ENCODE data around the gene RXRA. TPM values are rescaled to one million over a fixed set of nuclear protein-coding genes. Genes with fewer than 3 reads are reported as not detected.

The RXRA gene
- polyA plus RNA-seq, 1 donor from 2014 or later, result 2.7 TPM

DNA sequence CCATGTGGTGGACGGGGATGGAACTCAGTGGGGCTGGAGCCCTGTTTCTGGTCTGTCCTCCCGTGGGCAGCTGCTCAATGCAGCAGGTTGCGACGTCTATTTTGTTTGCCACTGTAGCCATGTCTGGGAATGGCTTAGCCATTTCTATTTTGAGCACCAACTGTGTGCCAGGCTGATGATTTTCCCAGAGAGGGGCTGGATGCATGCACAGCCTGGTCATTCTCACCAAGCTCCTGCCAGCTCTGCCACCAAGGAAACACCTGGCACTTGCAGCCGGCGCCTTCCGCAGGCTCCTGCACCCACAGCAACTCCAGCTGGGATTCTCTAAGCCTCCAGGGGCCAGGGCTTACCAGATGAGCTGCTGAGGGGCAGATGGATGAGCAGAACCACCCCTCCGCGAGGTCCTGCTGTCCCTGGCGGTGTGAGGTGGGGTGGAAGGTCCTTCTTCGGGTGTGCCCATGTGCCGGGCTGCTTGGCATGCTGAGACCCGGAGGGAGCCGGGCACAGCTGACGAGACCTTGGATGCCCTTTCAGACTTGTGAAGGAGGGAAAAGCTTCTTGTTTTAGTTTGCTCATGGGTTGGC, 151.2 kb downstream of the RXRA start:
- H3K9ac ChIP-seq (ENCODE audit: low read length), result no peak overlapping the region
- H3K79me2 ChIP-seq (replicated peaks; ENCODE audit: insufficient read depth, low read length), result no peaks in the 10 kb centered on the region
- no peak overlapping the region for H2AFZ ChIP-seq (ENCODE audit: low read depth, low read length)
- H3K9me2 ChIP-seq (ENCODE audit: insufficient read depth, low read length), result no peaks in the 10 kb centered on the region
- H3K4me3 ChIP-seq (ENCODE audit: low read length), result no peak overlapping the region
- no peak overlapping the region for H3K27ac ChIP-seq (ENCODE audit: low read length)
- H3F3A ChIP-seq (ENCODE audit: insufficient read depth, low read length, poor library complexity, severe bottlenecking), result no peaks in the 10 kb centered on the region
- H3K27me3 ChIP-seq (ENCODE audit: insufficient read depth, low read depth, low read length), result no peaks in the 10 kb centered on the region
- no peaks in the 10 kb centered on the region for H3K9me3 ChIP-seq (ENCODE audit: low read length)
- H3K4me2 ChIP-seq (ENCODE audit: low read length), result no peak overlapping the region
- no peaks in the 10 kb centered on the region for H3K36me3 ChIP-seq (ENCODE audit: insufficient read depth, low read length)
- TF ChIP-seq, protein P1, sequence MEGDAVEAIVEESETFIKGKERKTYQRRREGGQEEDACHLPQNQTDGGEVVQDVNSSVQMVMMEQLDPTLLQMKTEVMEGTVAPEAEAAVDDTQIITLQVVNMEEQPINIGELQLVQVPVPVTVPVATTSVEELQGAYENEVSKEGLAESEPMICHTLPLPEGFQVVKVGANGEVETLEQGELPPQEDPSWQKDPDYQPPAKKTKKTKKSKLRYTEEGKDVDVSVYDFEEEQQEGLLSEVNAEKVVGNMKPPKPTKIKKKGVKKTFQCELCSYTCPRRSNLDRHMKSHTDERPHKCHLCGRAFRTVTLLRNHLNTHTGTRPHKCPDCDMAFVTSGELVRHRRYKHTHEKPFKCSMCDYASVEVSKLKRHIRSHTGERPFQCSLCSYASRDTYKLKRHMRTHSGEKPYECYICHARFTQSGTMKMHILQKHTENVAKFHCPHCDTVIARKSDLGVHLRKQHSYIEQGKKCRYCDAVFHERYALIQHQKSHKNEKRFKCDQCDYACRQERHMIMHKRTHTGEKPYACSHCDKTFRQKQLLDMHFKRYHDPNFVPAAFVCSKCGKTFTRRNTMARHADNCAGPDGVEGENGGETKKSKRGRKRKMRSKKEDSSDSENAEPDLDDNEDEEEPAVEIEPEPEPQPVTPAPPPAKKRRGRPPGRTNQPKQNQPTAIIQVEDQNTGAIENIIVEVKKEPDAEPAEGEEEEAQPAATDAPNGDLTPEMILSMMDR (IDR thresholded peaks at IDR 0.05; ENCODE audit: poor library complexity, severe bottlenecking), result no peak
- TF ChIP-seq EP300 (conservative IDR thresholded peaks at IDR 0.05; ENCODE audit: poor library complexity, severe bottlenecking) (no peak), EZH2 (IDR thresholded peaks at IDR 0.05; ENCODE audit: borderline replicate concordance, insufficient read depth, low read length, poor library complexity, severe bottlenecking) (no peak), REST (IDR thresholded peaks at IDR 0.05; ENCODE audit: borderline replicate concordance) (no peak)
- H4K20me1 ChIP-seq (ENCODE audit: insufficient read depth), result no peaks in the 10 kb centered on the region

DNA sequence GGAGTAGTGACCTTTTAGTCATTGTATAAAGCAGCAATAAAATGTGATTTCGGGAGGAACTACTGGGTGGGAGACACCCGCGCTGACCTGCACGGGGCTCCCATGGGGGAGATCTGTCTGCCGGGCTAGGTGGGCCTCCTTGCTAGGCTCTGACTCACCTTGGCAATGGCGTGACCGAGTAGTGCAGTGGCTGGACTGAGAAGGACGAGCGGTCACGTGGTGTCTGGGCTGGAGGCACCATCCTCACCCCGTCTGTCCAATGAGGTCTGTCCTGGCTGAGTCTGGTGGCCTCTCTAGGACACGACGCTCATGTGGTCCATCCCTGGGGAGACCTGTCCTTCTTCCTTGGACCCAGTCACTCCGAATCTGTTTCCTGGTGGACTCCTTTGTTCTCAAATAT, 151.7 kb downstream of the RXRA start:
- Histone ChIP-seq H3K36me3 (ENCODE audit: insufficient read depth, low read length) (no peaks in the 10 kb centered on the region), H3K27ac (ENCODE audit: low read length) (no peak overlapping the region), H4K20me1 (ENCODE audit: insufficient read depth) (no peaks in the 10 kb centered on the region), H3K9ac (ENCODE audit: low read length) (no peak overlapping the region), H3K4me3 (ENCODE audit: low read length) (no peak overlapping the region), H3F3A (ENCODE audit: insufficient read depth, low read length, poor library complexity, severe bottlenecking) (no peaks in the 10 kb centered on the region), H2AFZ (ENCODE audit: low read depth, low read length) (no peak overlapping the region), H3K27me3 (ENCODE audit: insufficient read depth, low read depth, low read length) (no peaks in the 10 kb centered on the region), H3K9me3 (ENCODE audit: low read length) (no peaks in the 10 kb centered on the region), H3K9me2 (ENCODE audit: insufficient read depth, low read length) (no peaks in the 10 kb centered on the region), H3K4me2 (ENCODE audit: low read length) (no peak overlapping the region), H3K79me2 (replicated peaks; ENCODE audit: insufficient read depth, low read length) (no peaks in the 10 kb centered on the region)
- TF ChIP-seq RAD21 (conservative IDR thresholded peaks at IDR 0.05) (no peak), REST (IDR thresholded peaks at IDR 0.05; ENCODE audit: borderline replicate concordance) (no peak), EP300 (conservative IDR thresholded peaks at IDR 0.05; ENCODE audit: poor library complexity, severe bottlenecking) (no peak), TAF1 (IDR thresholded peaks at IDR 0.05; ENCODE audit: low read depth) (no peak), EZH2 (IDR thresholded peaks at IDR 0.05; ENCODE audit: borderline replicate concordance, insufficient read depth, low read length, poor library complexity, severe bottlenecking) (no peak), SMC3 (conservative IDR thresholded peaks at IDR 0.05; ENCODE audit: poor library complexity) (no peak), MXI1 (conservative IDR thresholded peaks at IDR 0.05; ENCODE audit: poor library complexity, severe bottlenecking) (no peak), POLR2AphosphoS5 (IDR thresholded peaks at IDR 0.05) (no peak)
- TF ChIP-seq, protein P1 (IDR thresholded peaks at IDR 0.05; ENCODE audit: poor library complexity, severe bottlenecking), result no peak
